ENCODE measurements around the gene MAP3K20.
"Not testable (repeated sequence)": the region's sequence is repeated elsewhere in the genome, so short reads cannot be mapped to it uniquely, and the experiment has no call there.

The MAP3K20 gene

GRCh38 chr2:173087793-173088496 lies 12.3 kb downstream of the MAP3K20 start:
- Histone ChIP-seq H3K4me1 (ENCODE audit: insufficient read depth, low read length) (peaks cover 15% of the 10 kb centered on the region; the same call in 1 of the 2 replicates), H3K9ac (ENCODE audit: low read depth, low read length) (no peak overlapping the region), H3K9me3 (ENCODE audit: control insufficient read depth, insufficient read depth, low read length) (no peaks in the 10 kb centered on the region), H3K36me3 (ENCODE audit: insufficient read depth, low read length) (0 out of 2 replicates have a peak, but pooled peaks cover 3% of the 10 kb centered on the region)

- Histone ChIP-seq H3K4me1 (ENCODE audit: insufficient read depth, low read length) (peaks cover 15% of the 10 kb centered on the region; the same call in 1 of the 2 replicates), H3K9ac (ENCODE audit: low read depth, low read length) (no peak overlapping the region), H3K36me3 (ENCODE audit: insufficient read depth, low read length) (0 out of 2 replicates have a peak, but pooled peaks cover 3% of the 10 kb centered on the region), H3K9me3 (ENCODE audit: control insufficient read depth, insufficient read depth, low read length) (no peaks in the 10 kb centered on the region)
These were observed 14.7 kb downstream of the MAP3K20 start for GRCh38 chr2:173090276-173090877.

GRCh38 chr2:173090973-173091660 lies 15.5 kb downstream of the MAP3K20 start:
- Histone ChIP-seq H3K9ac (ENCODE audit: low read depth, low read length) (no peak overlapping the region), H3K9me3 (ENCODE audit: control insufficient read depth, insufficient read depth, low read length) (no peaks in the 10 kb centered on the region), H3K4me1 (ENCODE audit: insufficient read depth, low read length) (peaks cover 15% of the 10 kb centered on the region; the same call in 1 of the 2 replicates), H3K36me3 (ENCODE audit: insufficient read depth, low read length) (0 out of 2 replicates have a peak, but pooled peaks cover 3% of the 10 kb centered on the region)

GRCh38 chr2:173091910-173092309 lies 16.3 kb downstream of the MAP3K20 start:
- Histone ChIP-seq H3K9ac (ENCODE audit: low read depth, low read length) (no peak overlapping the region), H3K36me3 (ENCODE audit: insufficient read depth, low read length) (0 out of 2 replicates have a peak, but pooled peaks cover 3% of the 10 kb centered on the region), H3K9me3 (ENCODE audit: control insufficient read depth, insufficient read depth, low read length) (no peaks in the 10 kb centered on the region), H3K4me1 (ENCODE audit: insufficient read depth, low read length) (0 out of 2 replicates have a peak, but pooled peaks cover 11% of the 10 kb centered on the region)

- Histone ChIP-seq H3K9ac (ENCODE audit: low read depth, low read length) (no peak overlapping the region), H3K4me1 (ENCODE audit: insufficient read depth, low read length) (0 out of 2 replicates have a peak, but pooled peaks cover 11% of the 10 kb centered on the region), H3K36me3 (ENCODE audit: insufficient read depth, low read length) (0 out of 2 replicates have a peak, but pooled peaks cover 3% of the 10 kb centered on the region), H3K9me3 (ENCODE audit: control insufficient read depth, insufficient read depth, low read length) (no peaks in the 10 kb centered on the region)
These were observed 17.3 kb downstream of the MAP3K20 start for GRCh38 chr2:173092844-173093402.

GRCh38 chr2:173093617-173094016 lies 18.0 kb downstream of the MAP3K20 start:
- not testable (repeated sequence) for H3K36me3 ChIP-seq (ENCODE audit: insufficient read depth, low read length); H3K9me3 ChIP-seq (ENCODE audit: control insufficient read depth, insufficient read depth, low read length); H3K9ac ChIP-seq (ENCODE audit: low read depth, low read length)
- 0 out of 2 replicates have a peak, but pooled peaks cover 11% of the 10 kb centered on the region for H3K4me1 ChIP-seq (ENCODE audit: insufficient read depth, low read length)

GRCh38 chr2:173094731-173095130 lies 19.1 kb downstream of the MAP3K20 start:
- 0 out of 2 replicates have a peak, but pooled peaks cover 3% of the 10 kb centered on the region for H3K36me3 ChIP-seq (ENCODE audit: insufficient read depth, low read length)
- no peak overlapping the region for H3K9ac ChIP-seq (ENCODE audit: low read depth, low read length)
- H3K4me1 ChIP-seq (ENCODE audit: insufficient read depth, low read length): 0 out of 2 replicates have a peak, but pooled peaks cover 11% of the 10 kb centered on the region
- no peaks in the 10 kb centered on the region for H3K9me3 ChIP-seq (ENCODE audit: control insufficient read depth, insufficient read depth, low read length)

GRCh38 chr2:173095356-173095755 lies 19.7 kb downstream of the MAP3K20 start:
- H3K9me3 ChIP-seq (ENCODE audit: control insufficient read depth, insufficient read depth, low read length): no peaks in the 10 kb centered on the region
- 0 out of 2 replicates have a peak, but pooled peaks cover 9% of the 10 kb centered on the region for H3K4me1 ChIP-seq (ENCODE audit: insufficient read depth, low read length)
- no peak overlapping the region for H3K9ac ChIP-seq (ENCODE audit: low read depth, low read length)
- 0 out of 2 replicates have a peak, but pooled peaks cover 3% of the 10 kb centered on the region for H3K36me3 ChIP-seq (ENCODE audit: insufficient read depth, low read length)

- no peak overlapping the region for H3K9ac ChIP-seq (ENCODE audit: low read depth, low read length)
- H3K36me3 ChIP-seq (ENCODE audit: insufficient read depth, low read length): no peaks in the 10 kb centered on the region
- H3K9me3 ChIP-seq (ENCODE audit: control insufficient read depth, insufficient read depth, low read length): no peaks in the 10 kb centered on the region
- peaks cover 9% of the 10 kb centered on the region; the same call in 1 of the 2 replicates for H3K4me1 ChIP-seq (ENCODE audit: insufficient read depth, low read length)
These were observed 23.6 kb downstream of the MAP3K20 start for GRCh38 chr2:173099271-173099670.

GRCh38 chr2:173099804-173100203 lies 24.2 kb downstream of the MAP3K20 start:
- no peaks in the 10 kb centered on the region for H3K9me3 ChIP-seq (ENCODE audit: control insufficient read depth, insufficient read depth, low read length)
- no peaks in the 10 kb centered on the region for H3K36me3 ChIP-seq (ENCODE audit: insufficient read depth, low read length)
- H3K9ac ChIP-seq (ENCODE audit: low read depth, low read length): no peak overlapping the region
- H3K4me1 ChIP-seq (ENCODE audit: insufficient read depth, low read length): peaks cover 9% of the 10 kb centered on the region; the same call in 1 of the 2 replicates

- Histone ChIP-seq H3K36me3 (ENCODE audit: insufficient read depth, low read length) (no peaks in the 10 kb centered on the region), H3K9me3 (ENCODE audit: control insufficient read depth, insufficient read depth, low read length) (no peaks in the 10 kb centered on the region), H3K4me1 (ENCODE audit: insufficient read depth, low read length) (peaks cover 11% of the 10 kb centered on the region; the same call in 1 of the 2 replicates), H3K9ac (ENCODE audit: low read depth, low read length) (no peak overlapping the region)
These were observed 26.0 kb downstream of the MAP3K20 start for GRCh38 chr2:173101687-173102086.

GRCh38 chr2:173104156-173104555 lies 28.5 kb downstream of the MAP3K20 start:
- H3K4me1 ChIP-seq (ENCODE audit: insufficient read depth, low read length): peaks cover 14% of the 10 kb centered on the region; the same call in 1 of the 2 replicates
- H3K36me3 ChIP-seq (ENCODE audit: insufficient read depth, low read length): no peaks in the 10 kb centered on the region
- no peaks in the 10 kb centered on the region for H3K9me3 ChIP-seq (ENCODE audit: control insufficient read depth, insufficient read depth, low read length)
- H3K9ac ChIP-seq (ENCODE audit: low read depth, low read length): no peak overlapping the region

GRCh38 chr2:173106959-173107628 lies 31.4 kb downstream of the MAP3K20 start:
- no peaks in the 10 kb centered on the region for H3K9me3 ChIP-seq (ENCODE audit: control insufficient read depth, insufficient read depth, low read length)
- peaks cover 14% of the 10 kb centered on the region; the same call in 1 of the 2 replicates for H3K4me1 ChIP-seq (ENCODE audit: insufficient read depth, low read length)
- no peaks in the 10 kb centered on the region for H3K36me3 ChIP-seq (ENCODE audit: insufficient read depth, low read length)
- H3K9ac ChIP-seq (ENCODE audit: low read depth, low read length): no peak overlapping the region

Data from ES-I3 (cell line).